PC-3 (cell line): ENCODE measurements around the gene UBR3. TPM values are rescaled to one million over a fixed set of nuclear protein-coding genes. Genes with fewer than 3 reads are reported as not detected.
A peak's percentile ranks its signal among the peaks of the same experiment; 100 is the strongest.
"Not testable (repeated sequence)": the region's sequence is repeated elsewhere in the genome, so short reads cannot be mapped to it uniquely, and the experiment has no call there.

Source experiments
- ATAC-seq: fragments of 200-7000 bp; cut with Tn5 transposase; 2 replicates; pipeline ENCODE4 v1.9.1; 2020; ENCODE audit warnings: mild to moderate bottlenecking, moderate library complexity
- BruUV-seq: library from RNA; stranded (reverse); fragments of 400-500 nt; replicated peaks from 2 replicates; lab custom pipeline; 2021; lab: Mats Ljungman, UMichigan
- CTCF ChIA-PET: fragments of 300-600 bp; sonication (Branson Sonifier 250); formaldehyde crosslinking; loops from one replicate; lab custom pipeline; 2022; ENCODE audit warnings: antibody characterized with exemption; lab: Charles Lee
- POLR2A ChIA-PET: fragments of 300-600 bp; sonication (Branson Sonifier 250); formaldehyde crosslinking; loops from one replicate; lab custom pipeline; 2022; ENCODE audit warnings: antibody characterized with exemption; ENCODE audit not compliant: unreplicated experiment; lab: Charles Lee
- DNase-seq: peaks from one replicate; pipeline ENCODE4 v3.0.0-alpha.2; 2015
- H2AFZ ChIP-seq: fragments of 300-600 bp; sonication (generic); 2 replicates; pipeline ENCODE4 v1.6.0; 2016; ENCODE audit warnings: antibody characterized with exemption, low read length
- H3F3A ChIP-seq: fragments of 300-600 bp; sonication (generic); one replicate; pipeline ENCODE4 v1.6.0; 2017; ENCODE audit warnings: antibody characterized with exemption, low read length, control low read depth, mild to moderate bottlenecking; ENCODE audit not compliant: unreplicated experiment
- H3K27ac ChIP-seq: fragments of 300-600 bp; sonication (generic); 2 replicates; pipeline ENCODE4 v1.5.1; 2016; ENCODE audit warnings: mild to moderate bottlenecking, low read length
- H3K27me3 ChIP-seq: fragments of 300-600 bp; sonication (generic); 2 replicates; pipeline ENCODE4 v1.6.1; 2016; ENCODE audit warnings: low read length, mixed read lengths
- H3K36me3 ChIP-seq: fragments of 300-600 bp; sonication (generic); 2 replicates; pipeline ENCODE4 v1.6.1; 2016; ENCODE audit warnings: low read depth, mixed run types, low read length, mixed read lengths
- H3K4me1 ChIP-seq: fragments of 300-600 bp; sonication (generic); 2 replicates; pipeline ENCODE4 v1.5.1; 2016; ENCODE audit warnings: low read length; ENCODE audit not compliant: insufficient read depth
- H3K4me2 ChIP-seq: fragments of 300-600 bp; sonication (generic); 2 replicates; pipeline ENCODE4 v1.6.0; 2016; ENCODE audit warnings: low read length
- H3K4me3 ChIP-seq: fragments of 300-600 bp; sonication (generic); 2 replicates; pipeline ENCODE4 v1.5.1; 2016; ENCODE audit warnings: mild to moderate bottlenecking, low read length, mixed read lengths
- H3K79me2 ChIP-seq: fragments of 300-600 bp; sonication (generic); 2 replicates; pipeline ENCODE4 v1.6.1; 2017; ENCODE audit warnings: low read length, mixed read lengths
- H3K9ac ChIP-seq: fragments of 300-600 bp; sonication (generic); 2 replicates; pipeline ENCODE4 v1.6.0; 2016; ENCODE audit warnings: mild to moderate bottlenecking, low read length
- H3K9me2 ChIP-seq: fragments of 300-600 bp; sonication (generic); replicated peaks from 2 replicates; pipeline ENCODE4 v1.6.1; 2016; ENCODE audit warnings: mixed run types, low read length, mixed read lengths
- H3K9me3 ChIP-seq: fragments of 300-600 bp; sonication (generic); 2 replicates; pipeline ENCODE4 v1.6.1; 2016; ENCODE audit warnings: low read length, mixed read lengths
- H4K20me1 ChIP-seq: fragments of 300-600 bp; sonication (generic); 2 replicates; pipeline ENCODE4 v1.6.1; 2016; ENCODE audit warnings: low read length, mixed read lengths
- EZH2 ChIP-seq: fragments of 300-600 bp; sonication (generic); IDR thresholded peaks from one replicate; pipeline ENCODE4 v1.6.1; 2017; ENCODE audit warnings: antibody characterized with exemption, mild to moderate bottlenecking, low read length; ENCODE audit not compliant: unreplicated experiment
- EZH2phosphoT487 ChIP-seq: fragments of 300-600 bp; sonication (generic); IDR thresholded peaks from 2 replicates; pipeline ENCODE4 v1.6.1; 2018; ENCODE audit warnings: mild to moderate bottlenecking, antibody characterized with exemption, low read length, borderline replicate concordance
- intact Hi-C: fragments of 100-400 bp; cut with micrococcal nuclease; formaldehyde crosslinking; loops from 2 replicates; pipeline ENCODE4 v1.9.0; 2023
- total RNA-seq: library from RNA; depleted of rRNA; stranded (reverse); fragments of >200 nt; gene quantifications from 2 replicates; pipeline ENCODE4 v1.2.3, GENCODE V29; 2014
- TF ChIP-seq, protein P1 (sequence below): fragments of 300-600 bp; sonication (generic); conservative IDR thresholded peaks from 2 replicates; pipeline ENCODE4 v1.5.1; 2017; ENCODE audit warnings: antibody characterized with exemption, low read depth, mild to moderate bottlenecking, low read length

The UBR3 gene
- total RNA-seq, 1 experiment from 2014 or later = 30.9 TPM

DNA sequence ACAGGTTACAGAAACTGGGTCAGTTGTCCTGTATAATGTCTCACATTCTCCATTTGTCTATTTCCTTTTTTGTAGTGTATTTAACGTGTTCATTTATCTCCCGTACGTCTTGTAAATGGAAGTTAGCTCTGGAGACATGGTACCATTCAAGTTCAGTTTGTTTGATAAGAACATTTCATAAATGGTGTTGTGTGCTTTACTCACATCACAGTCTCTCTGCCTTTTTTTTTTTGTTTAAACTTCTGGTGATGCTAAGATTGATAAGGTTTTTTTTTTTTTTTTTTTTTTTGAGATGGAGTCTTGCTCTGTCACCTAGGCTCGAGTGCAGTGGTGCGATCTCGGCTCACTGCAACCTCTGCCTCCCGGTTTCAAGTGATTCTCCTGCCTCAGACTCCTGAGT is 41.7 kb downstream of the UBR3 start:
- no peaks in the 10 kb centered on the region for H3K36me3 ChIP-seq
- no peaks in the 10 kb centered on the region for H3K9me3 ChIP-seq
- no peak overlapping the region for H3K9ac ChIP-seq
- TF ChIP-seq EZH2phosphoT487 (no peak), EZH2 (no peak)
- TF ChIP-seq, protein P1, sequence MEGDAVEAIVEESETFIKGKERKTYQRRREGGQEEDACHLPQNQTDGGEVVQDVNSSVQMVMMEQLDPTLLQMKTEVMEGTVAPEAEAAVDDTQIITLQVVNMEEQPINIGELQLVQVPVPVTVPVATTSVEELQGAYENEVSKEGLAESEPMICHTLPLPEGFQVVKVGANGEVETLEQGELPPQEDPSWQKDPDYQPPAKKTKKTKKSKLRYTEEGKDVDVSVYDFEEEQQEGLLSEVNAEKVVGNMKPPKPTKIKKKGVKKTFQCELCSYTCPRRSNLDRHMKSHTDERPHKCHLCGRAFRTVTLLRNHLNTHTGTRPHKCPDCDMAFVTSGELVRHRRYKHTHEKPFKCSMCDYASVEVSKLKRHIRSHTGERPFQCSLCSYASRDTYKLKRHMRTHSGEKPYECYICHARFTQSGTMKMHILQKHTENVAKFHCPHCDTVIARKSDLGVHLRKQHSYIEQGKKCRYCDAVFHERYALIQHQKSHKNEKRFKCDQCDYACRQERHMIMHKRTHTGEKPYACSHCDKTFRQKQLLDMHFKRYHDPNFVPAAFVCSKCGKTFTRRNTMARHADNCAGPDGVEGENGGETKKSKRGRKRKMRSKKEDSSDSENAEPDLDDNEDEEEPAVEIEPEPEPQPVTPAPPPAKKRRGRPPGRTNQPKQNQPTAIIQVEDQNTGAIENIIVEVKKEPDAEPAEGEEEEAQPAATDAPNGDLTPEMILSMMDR = no peak
- no peaks in the 10 kb centered on the region for H3F3A ChIP-seq
- no peaks in the 10 kb centered on the region for H3K4me1 ChIP-seq
- no peaks in the 10 kb centered on the region for H3K9me2 ChIP-seq
- H3K27me3 ChIP-seq = no peaks in the 10 kb centered on the region
- POLR2A ChIA-PET = no interaction called here
- CTCF ChIA-PET = no interaction called here
- no peaks in the 10 kb centered on the region for H4K20me1 ChIP-seq
- no peak overlapping the region for H3K4me2 ChIP-seq
- H2AFZ ChIP-seq = no peak overlapping the region
- intact Hi-C loops = no loop called here
- no peak for DNase-seq
- no TSS peak for BruUV-seq
- no peak overlapping the region for H3K27ac ChIP-seq
- ATAC-seq = no peak
- no peak overlapping the region for H3K4me3 ChIP-seq
- H3K79me2 ChIP-seq = peaks cover 69% of the 10 kb centered on the region

DNA sequence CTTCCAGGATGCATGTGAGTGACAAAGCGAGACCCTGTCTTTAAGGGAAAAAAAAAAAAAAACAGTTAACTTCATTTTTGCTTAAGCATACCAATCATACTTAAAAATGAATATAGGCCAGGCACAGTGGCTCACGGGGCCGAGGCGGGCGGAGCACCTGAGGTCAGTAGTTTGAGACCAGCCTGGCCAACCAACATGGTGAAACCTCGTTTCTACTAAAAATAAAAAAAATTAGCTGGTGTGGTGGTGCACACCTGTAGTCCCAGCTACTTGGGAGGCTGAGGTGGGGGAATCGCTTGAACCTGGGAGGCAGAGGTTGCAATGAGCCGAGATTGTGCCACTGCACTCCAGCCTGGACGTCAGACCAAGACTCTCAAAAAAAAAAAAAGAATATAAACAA is 44.1 kb downstream of the UBR3 start:
- H3K9me2 ChIP-seq, ATAC-seq, H3K4me1 ChIP-seq, BruUV-seq, H3K36me3 ChIP-seq, CTCF ChIA-PET, H3F3A ChIP-seq, DNase-seq, H3K9ac ChIP-seq, H3K4me3 ChIP-seq, H3K27me3 ChIP-seq, H3K27ac ChIP-seq, POLR2A ChIA-PET, H3K9me3 ChIP-seq, intact Hi-C loops, H2AFZ ChIP-seq, H3K4me2 ChIP-seq, H4K20me1 ChIP-seq: not testable (repeated sequence)
- peaks cover 52% of the 10 kb centered on the region for H3K79me2 ChIP-seq

DNA sequence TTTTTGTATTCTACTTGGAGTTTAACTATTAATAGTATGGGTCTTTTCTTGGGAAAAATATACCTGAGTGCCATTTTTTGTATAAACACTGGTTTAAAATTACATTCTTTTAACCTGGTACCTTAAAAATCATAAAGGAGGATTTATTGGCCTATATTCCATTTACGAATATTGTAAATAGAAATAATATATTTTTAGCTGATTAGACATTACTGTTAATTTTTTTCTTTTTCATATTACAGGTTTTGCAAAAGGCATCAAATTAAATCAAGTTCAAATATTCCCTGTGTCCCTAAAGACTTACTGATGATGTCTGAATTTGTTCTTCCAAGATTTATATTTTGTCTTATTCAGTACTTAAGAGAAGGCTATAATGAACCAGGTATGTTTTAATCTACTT is 44.7 kb downstream of the UBR3 start:
- Histone ChIP-seq H3K4me1 (no peaks in the 10 kb centered on the region), H3K36me3 (peaks cover 4% of the 10 kb centered on the region; the same call in 1 of the 2 replicates), H3K27me3 (no peaks in the 10 kb centered on the region), H3K4me3 (no peak overlapping the region), H2AFZ (no peak overlapping the region), H3K27ac (no peak overlapping the region), H3F3A (no peaks in the 10 kb centered on the region), H3K4me2 (no peak overlapping the region), H3K9ac (no peak overlapping the region), H3K9me2 (no peaks in the 10 kb centered on the region), H3K79me2 (peaks cover 46% of the 10 kb centered on the region), H4K20me1 (no peaks in the 10 kb centered on the region), H3K9me3 (no peaks in the 10 kb centered on the region)
- ATAC-seq = no peak
- no peak for DNase-seq
- intact Hi-C loops = no loop called here
- ChIA-PET POLR2A (no interaction called here), CTCF (no interaction called here)
- BruUV-seq = no TSS peak
- TF ChIP-seq EZH2 (no peak), EZH2phosphoT487 (no peak)

DNA sequence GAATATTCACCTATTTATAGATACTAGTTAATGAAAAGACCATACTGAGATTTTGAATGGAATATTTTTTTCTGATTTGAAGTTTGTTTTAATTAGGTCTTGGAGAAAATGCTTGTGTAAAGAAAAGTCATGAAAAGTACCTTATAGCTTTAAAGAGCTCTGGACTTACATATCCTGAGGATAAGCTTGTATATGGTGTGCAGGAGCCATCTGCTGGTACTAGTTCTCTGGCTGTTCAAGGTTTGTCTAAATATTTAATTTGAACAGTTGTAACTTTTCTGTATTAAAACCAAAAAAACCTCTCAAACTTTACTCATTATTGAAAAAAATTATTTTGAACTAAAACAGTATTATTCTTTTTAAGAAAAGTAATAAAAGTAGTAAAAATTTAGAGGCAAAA is 50.1 kb downstream of the UBR3 start:
- DNase-seq (peak; percentile 33), ATAC-seq (peak; percentile 45; the same call in 1 of the 2 replicates)
- Histone ChIP-seq H3F3A (no peaks in the 10 kb centered on the region), H3K79me2 (no peaks in the 10 kb centered on the region), H3K4me1 (no peaks in the 10 kb centered on the region), H3K27ac (no peak overlapping the region), H3K4me2 (no peak overlapping the region), H3K4me3 (no peak overlapping the region), H4K20me1 (no peaks in the 10 kb centered on the region), H3K9me3 (no peaks in the 10 kb centered on the region), H3K9ac (no peak overlapping the region), H3K27me3 (no peaks in the 10 kb centered on the region), H3K36me3 (peaks cover 8% of the 10 kb centered on the region; the same call in 1 of the 2 replicates), H3K9me2 (no peaks in the 10 kb centered on the region), H2AFZ (no peak overlapping the region)
- TF ChIP-seq, protein P1 = peak; percentile 50
- TF ChIP-seq EZH2phosphoT487 (no peak), EZH2 (no peak)
- intact Hi-C loops = loop anchor here (1.0 kb wide), 2 partner anchors 53 to 425 kb away; partner anchors contain the start of gene METTL5
- BruUV-seq = no TSS peak
- ChIA-PET POLR2A (interaction anchor here (0.6 kb wide), 2 partner anchors 24 to 62 kb away, joined by 4 read pairs; no protein-coding TSS in a partner anchor), CTCF (interaction anchor here (0.6 to 1.0 kb wide), 3 partner anchors 49 to 414 kb away, joined by 4 to 8 read pairs (median 5); partner anchors contain the start of gene METTL5)
